Left renal cortex interstitium (tissue), 4 donors: ENCODE measurements around the gene PRKACG. TPM values are rescaled to one million over a fixed set of nuclear protein-coding genes. Genes with fewer than 3 reads are reported as not detected.

ENCODE experiments used
- DNase-seq, 4 donors: peaks; one replicate each; pipeline ENCODE4 v3.0.0-alpha.2; 2013; ENCODE audit warnings: low read depth in 4 of 4, low spot score in 2 of 4, missing footprints in 1 of 4
- polyA plus RNA-seq, 4 donors: library from polyadenylated mRNA; unstranded; fragments of 120-200 nt; gene quantifications; one replicate each; pipeline ENCODE4 v1.2.1, GENCODE V29; 2013; ENCODE audit not compliant: insufficient read length in 4 of 4

Gene PRKACG
- polyA plus RNA-seq, 4 donors = not detected

DNA sequence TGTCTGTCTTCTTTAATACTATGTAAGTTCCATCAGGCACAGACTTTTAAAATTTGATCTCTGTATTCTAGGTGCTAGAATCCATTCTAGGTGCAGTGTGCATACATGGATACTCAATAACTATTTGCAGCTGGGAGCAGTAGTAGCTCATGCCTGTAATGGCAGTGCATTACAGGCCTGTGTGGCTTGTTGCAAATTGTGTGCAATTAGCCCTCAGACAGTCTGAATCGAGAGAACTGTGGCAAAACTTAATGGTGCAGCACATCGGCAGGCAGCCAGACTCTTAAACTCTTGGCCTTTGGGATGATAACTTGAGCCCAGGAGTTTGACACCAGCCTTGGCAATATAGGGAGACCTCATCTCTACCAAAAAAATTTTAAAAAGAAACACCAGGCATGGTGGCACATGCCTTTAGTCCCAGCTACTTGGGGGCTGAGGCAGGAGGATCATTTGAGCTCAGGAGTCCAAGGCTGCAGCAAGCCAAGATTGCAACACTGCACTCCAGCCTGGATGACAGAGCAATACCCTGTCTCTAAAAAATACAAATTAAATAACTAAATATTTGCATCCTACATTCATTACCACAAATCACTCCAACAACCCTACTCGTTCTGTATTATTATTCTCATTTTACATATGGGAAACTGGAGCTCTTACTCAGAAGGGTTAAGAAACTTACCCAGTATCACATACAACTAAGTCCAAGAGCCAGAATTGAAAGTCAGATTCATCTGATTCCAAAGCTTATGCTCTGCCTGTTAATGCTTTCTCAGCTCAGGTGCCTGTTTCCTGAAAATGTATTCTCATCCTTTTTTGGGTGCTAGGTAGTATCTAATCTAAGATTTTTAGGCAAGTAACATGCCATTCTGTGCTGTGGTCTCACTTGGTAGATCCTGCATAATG is 30.1 kb downstream of the PRKACG start:
- no peak for DNase-seq

DNA sequence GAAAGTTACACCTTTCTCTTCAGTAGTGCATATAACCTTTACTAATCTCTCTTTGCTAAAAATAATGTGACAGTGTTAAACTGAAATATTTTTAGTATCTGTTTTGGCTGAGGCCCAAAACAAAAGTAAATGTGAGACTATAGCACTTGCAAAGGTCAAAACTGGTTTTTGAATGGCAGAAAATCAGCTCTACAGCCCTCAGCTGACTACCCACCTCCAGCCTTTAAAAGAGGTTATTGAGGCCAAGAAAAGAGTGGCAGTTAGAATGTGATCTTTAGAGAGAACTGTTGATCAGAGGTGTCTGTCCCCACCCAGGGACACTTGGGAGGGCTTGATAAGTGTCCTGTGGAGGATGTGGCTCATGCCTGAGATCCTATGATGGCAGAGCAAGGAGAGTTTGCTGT is 30.9 kb downstream of the PRKACG start:
- no peak for DNase-seq

DNA sequence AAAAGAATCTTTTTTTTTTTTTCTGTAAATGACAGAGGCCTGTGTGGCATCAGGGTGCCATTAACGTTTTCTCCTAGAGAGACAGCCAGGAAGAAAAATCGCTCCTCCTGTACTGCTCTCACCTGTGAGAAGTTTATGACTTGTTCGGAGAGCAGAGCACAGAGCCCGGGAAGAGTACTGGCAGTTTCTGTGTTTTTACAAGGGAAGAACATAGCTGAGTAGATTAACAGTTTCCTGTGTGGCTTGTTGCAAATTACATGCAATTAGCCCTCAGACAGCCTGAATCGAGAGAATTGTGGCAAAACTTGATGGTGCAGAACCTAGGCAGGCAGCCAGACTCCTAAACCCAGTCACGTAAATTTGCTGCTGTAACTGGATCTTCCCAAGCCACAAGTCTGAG is 32.1 kb downstream of the PRKACG start:
- peak in 2 of 4 donors; percentile 68 to 70 for DNase-seq

DNA sequence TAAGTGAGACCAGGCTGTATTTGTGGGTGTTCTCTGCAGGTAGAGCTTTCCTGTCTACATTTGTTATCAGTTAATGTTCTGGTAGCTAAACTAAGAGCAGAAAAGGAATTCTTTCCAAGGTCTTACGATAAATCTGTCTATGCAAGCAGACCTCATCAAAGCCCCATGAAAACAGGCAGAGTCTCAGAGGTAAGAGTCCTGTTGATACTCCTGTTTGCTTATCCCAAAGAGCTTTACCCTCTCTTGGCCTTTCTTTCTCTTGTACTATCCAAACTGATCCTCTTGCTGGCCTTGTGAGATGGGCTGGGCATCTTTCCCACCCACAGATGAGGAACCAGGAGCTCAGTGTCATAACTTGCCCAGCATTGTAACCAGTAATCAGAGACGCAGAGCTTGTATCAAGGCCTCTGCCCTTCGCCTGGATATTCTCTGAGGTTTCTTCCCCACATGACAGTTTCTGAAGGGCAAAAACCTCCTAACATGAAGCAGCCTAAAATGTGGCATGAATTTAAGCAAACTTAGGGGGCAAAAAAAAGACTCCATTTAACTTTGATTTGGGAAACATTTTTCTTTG is 33.5 kb downstream of the PRKACG start:
- no peak for DNase-seq

DNA sequence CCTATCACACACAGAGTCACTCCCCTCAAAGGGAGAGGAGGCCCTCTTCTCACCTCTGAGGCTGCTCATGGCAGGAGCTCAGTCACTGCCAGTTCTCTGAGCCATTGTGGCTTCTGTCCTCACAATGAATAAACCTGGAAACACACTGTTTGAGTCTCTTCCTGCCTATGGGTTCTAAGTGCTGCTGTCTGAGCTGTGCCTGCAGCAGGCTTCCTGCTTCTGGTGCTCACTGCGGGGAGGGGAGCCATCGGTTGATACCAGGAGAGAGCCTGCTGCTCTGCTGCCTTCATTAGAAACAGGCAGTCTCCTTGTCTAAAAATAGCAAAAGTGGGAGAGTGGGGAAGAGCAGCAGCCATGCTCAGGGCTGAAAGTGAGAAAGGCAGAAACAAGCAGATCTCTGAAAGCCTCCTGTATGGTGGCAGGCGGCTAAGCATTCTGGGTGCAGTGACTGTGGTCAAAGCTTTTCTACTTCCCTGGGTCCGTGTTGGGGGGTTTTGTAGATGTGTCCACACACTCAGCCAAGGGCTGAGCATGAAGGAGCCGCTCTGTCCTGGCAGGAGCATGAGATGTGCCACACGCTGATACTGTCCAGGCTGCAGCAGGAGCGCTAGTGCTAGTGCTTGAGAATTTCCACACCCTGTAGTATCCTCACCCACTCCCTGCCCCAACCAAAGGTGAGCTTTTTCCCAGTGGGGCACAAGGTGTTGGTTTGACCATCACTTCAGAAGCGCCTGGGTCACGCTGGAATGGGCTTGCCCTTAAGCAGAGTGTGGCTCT is 34.2 kb downstream of the PRKACG start:
- no peak for DNase-seq

DNA sequence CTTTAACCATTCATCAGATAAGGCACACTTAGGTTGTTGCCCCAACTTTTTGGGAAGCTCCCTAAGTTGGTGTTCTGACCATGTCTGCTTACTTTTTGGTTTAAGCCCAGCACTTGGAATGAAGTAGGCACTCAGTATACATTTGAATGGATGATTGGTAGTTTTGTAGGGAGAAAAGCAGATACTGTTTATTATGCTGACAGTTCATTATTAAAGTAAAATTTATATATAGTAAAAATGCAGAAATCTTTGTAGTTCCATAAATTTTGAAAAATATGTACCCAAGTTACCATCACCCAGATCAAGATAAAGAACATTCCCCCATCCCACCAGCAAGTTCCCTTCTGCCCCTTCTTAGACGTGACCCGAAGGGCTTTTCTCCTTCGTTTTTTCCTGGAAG is 35.4 kb downstream of the PRKACG start:
- no peak for DNase-seq

DNA sequence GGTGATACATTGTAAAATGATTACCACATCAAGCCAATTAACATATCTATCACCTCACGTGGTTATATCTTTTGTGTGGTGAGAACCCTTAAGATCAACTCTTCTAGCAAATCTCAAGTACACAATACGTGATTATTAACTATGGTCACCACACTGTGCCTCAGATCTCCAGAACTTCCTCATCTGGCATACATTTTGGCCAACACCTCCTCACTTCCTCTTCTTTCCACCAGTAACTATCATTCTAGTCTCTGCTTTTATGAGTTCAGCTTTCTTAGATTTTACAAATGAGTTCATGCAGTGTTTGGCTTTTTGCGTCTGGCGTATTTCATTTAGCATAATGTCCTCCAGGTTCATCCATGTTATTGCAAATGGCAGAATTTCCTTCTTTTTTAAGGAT is 35.8 kb downstream of the PRKACG start:
- no peak for DNase-seq

DNA sequence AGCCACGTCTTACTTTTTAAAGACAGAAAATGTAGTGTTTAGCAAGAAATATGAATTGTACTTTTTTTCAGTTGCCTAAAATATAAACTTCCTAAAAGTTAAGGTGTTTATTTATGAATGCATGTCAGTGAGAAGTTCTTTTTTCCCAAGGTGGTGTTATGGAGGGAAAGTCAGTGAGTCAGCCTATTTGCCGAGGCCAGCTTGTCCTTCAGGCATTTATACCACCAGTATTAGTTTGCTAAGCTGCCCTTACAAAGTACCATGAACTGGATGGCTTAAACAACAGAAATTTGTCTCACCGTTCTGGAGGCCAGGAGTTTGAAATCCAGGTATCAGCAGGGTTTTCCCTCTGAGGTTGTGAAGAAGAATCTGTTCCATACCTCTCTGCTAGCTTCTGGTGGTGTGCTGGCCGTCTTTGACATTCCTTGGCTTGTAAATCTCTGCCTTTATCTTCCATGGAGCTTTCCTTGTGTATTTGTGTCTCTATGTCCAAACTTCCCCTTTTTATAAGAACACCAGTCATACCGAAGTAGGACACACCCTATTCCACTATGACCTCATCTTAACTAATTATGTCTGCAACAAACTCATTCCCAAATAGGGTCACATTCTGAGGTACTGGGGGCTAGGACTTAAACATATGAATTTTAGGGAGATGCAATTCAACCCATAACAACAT is 38.4 kb downstream of the PRKACG start:
- no peak for DNase-seq

DNA sequence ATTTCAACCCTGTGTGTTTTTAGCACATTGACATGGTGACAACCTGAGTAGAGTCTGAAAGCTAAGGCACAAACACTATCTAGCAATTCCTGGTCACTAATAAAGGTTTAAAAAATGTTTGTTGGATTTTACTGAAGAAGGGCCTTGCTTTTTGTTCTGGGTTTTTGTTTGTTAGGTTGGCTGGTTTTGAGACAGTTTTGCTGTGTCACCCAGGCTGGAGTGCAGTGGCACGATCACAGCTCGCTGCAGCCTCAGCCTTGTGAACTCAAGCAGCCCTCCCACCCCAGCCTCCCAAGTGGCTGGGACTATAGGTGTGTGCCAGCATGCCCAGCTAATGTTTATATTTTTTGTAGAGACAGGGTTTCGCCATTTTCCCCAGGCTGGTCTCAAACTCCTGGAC is 39.0 kb downstream of the PRKACG start:
- DNase-seq = no peak

DNA sequence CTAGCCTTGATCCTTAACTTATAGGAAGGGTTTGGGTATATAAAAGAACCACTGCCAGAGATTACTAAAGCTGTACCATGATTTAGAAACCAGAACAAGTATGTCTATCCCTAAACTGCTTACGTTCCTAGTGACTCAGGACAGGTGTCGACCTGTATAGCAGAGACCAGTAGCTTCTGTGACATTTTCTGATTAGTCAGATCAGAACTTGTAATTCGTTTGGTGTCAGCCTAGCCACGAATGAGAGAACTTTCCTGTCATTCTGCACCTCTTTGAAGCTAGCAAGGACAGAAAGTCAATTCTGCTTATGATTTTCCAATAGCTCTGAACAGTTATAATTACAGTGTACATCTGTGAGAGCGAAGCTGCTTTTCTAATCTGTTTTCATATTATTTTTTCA is 39.5 kb downstream of the PRKACG start:
- no peak for DNase-seq

DNA sequence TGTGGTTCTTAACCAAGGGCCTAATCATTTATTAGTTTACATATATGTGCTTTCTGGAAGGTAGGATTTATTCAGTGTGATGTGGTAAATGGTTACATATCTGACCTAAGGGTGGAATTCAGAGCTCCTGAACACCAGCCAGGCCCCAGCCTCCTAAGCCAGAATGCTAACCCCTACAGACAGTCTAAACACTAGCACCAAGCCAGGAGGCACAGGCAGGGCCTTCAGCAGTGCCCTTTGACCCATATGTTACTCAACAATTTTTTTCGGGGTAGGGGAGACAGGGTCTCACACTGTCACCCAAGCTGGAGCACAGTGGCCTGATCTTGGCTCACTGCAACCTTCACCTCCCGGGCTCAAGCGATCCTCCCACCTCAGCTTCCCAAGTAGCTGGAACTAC is 40.3 kb downstream of the PRKACG start:
- DNase-seq = no peak

DNA sequence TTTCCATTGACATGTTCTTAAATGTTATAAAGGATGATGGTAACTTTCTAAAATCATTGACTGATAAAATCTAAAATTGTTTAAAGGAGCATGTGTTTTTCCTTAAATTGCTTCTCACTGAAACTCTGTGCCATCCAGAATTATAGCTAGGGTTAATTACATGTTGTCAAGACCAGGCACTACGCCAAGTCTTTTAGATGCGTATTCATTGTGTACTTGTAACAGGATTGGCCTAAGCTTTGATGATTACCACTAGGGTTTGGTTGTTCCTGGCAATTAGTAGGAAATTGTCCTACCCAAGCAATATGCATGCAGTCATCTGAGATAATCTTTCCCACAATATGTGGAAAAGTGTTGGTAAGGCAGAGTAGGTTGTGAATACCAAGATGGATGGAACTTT is 43.8 kb downstream of the PRKACG start:
- no peak for DNase-seq

DNA sequence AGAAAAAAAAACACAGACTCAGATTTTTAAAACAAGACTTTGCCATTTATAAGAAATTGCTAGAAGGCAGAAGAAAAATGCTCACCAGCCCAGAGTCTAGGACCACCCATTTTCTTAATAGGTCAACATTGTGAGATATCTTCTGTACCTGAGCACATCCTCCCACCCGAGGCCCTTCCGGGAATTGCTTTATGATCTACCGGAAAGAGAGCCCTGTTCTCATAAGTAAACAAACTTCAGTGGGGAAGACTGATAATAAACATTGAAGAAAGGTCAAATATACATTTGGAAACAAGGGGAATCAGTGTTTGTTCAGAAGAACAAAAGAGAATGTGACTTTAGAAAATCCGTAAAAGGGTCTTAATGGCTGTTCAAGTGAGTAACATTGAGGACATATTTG is 44.4 kb downstream of the PRKACG start:
- DNase-seq = no peak

DNA sequence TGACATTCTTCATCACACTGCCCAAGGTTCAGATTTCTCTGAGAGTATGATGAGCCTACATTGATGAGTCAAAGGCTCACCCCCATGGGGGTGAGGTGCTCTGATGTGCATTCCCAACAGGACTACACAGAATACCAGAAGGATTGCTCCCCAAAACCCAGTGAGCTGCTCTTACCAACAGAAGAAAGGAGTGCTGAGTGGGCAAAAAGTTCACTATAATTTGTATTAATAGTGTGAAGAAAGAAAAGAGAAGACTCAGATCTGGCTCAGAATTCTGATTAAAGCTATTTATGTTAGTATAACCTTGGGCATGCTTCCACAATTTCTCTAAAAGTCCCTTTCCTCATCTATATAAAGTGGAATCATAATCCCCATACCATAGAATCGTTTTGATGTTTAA is 46.1 kb downstream of the PRKACG start:
- no peak for DNase-seq

DNA sequence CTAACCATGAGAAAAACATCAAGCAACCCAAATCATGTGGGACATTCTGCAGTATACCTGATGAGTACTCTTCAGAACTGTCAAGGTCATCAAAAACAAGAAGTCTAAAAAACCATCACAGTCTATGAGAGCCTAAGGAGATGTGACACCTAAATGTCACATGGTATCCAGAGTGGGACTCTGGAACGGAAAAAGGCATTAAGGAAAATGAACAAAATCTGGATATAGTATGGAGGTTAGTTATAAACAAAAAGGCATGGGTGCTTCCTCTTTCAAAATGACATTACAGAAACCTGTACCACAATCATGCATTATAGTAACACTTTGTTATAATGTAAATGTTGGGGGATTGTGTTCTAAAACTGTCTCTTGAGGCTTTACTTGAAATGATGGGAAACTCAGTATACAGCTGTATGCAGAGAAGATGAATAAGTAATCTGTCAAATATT is 47.4 kb downstream of the PRKACG start:
- no peak for DNase-seq

DNA sequence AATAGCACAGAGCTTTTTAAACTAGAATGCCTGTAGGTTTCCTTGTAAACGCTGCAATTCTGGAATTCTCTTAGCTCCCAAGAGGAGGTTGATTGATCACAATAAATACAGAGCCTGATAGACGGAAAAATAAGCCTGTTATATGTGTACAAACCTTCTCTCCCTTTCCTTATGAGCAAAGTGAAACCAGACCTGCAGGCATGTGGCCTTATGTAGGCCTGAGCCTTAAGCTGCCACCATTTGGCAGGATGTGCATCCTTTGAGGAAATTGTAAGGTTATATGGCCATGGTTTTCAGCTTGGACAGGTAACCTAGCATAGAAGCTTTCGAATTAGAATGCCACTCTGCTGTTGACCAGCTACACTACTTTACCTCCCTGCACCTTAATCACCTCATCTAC is 49.1 kb downstream of the PRKACG start:
- no peak for DNase-seq

DNA sequence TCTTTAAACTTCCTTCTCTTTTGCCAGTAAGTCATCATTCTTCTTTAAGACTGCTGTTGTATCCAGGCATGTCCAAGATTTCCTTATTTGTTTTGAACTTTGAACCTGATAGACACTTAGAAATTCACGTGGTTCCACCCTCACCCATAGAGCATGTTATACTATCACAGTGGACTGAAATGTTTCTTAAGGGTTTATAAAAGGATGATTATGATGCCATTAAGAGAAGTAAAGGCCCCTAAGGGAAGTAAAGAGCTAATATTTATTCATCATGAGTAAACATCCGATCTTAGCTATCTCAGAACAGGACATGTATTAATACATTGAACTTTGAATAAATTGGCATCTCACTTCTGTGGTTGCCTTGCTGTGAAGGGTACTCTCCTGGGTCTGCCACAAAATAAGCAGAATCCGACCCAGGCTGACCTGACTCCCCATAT is 49.8 kb downstream of the PRKACG start:
- no peak for DNase-seq

DNA sequence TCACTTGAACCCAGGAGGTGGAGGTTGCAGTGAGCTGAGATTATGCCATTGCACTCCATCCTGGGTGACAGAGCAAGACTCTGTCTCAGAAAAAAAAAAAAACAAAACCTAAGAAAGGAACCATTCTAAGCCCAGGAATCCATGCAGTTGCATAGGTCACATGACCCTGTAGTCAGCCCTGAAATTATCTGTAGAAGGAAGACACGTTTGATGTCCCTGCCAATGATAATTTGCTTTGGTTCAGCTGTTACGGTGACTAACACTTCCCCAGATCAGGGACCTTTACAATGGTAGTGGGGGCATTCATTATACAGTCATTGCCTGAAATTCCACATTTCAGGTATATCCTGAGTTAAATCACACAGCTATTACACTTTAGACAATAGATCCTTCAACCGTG is 50.5 kb downstream of the PRKACG start:
- no peak for DNase-seq
